PFSK-1 (cell line): ENCODE measurements around the gene LRRC28.

Experiments
- FOXP2 ChIP-seq: optimal IDR thresholded peaks from 2 replicates; pipeline ENCODE3; 2011; ENCODE audit warnings: borderline replicate concordance, control low read depth, inconsistent platforms; ENCODE audit not compliant: insufficient read depth; ENCODE audit errors: extremely low read length, extremely low read depth
- POLR2AphosphoS5 ChIP-seq: IDR thresholded peaks from 2 replicates; pipeline ENCODE4 v1.6.1; 2012; ENCODE audit warnings: low read depth, mild to moderate bottlenecking, control low read depth, low read length, moderate library complexity
- REST ChIP-seq, 2 experiments: IDR thresholded peaks; 2 replicates each; pipeline versions ENCODE4 v1.6.1 to v1.8.0; 2011 to 2012; ENCODE audit warnings: low read depth in 2 of 2, low read length in 2 of 2, control low read depth in 1 of 2, inconsistent platforms in 1 of 2, mild to moderate bottlenecking in 1 of 2, moderate library complexity in 1 of 2; ENCODE audit not compliant: insufficient read depth in 1 of 2
- SIN3A ChIP-seq: IDR thresholded peaks from 2 replicates; pipeline ENCODE4 v1.6.1; 2012; ENCODE audit warnings: mild to moderate bottlenecking, low read length, moderate library complexity, borderline replicate concordance; ENCODE audit not compliant: insufficient read depth
- TAF1 ChIP-seq: IDR thresholded peaks from 2 replicates; pipeline ENCODE4 v1.6.1; 2012; ENCODE audit warnings: low read length, control low read depth, borderline replicate concordance; ENCODE audit not compliant: insufficient read depth

The LRRC28 gene

DNA sequence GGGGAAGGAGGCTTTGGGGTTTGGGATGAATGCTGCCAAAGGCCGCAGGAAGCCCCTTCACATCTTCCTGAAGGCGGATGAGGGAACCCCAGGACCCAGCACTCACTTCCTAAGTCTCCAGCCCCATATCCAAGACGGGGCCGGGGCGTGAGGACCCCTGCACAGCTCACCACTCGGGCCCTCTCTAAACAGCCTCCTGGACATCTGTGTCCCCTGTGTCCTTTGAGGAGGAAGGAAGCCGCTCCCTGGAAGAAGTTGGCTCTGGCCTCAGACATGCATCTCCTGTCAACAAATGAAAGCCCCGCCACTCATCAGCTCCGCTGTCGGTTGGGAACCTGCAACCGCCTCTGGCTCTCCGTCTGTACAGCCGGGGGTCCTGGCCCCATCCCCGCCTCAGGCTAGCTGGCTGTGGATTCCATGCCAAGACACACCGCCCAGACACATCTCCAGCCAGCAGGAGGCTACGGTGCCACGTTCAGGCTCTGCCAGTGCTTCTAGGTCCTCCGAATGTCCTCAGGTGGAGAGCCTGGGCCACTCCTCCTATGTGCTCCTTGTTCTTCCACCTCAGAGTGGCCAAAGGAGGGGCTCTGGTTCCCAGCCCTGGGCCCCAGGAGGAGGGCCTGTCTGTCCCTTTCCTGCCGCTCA lies 174.5 kb downstream of the LRRC28 start:
- peak; percentile 29 for TF ChIP-seq FOXP2
- no peak for TF ChIP-seq SIN3A

- TF ChIP-seq REST (IDR thresholded peaks at IDR 0.05; ENCODE audit: insufficient read depth in 1 of 2, low read depth in 2 of 2, low read length in 2 of 2) (no peak), POLR2AphosphoS5 (no peak)
Observed at GRCh38 chr15:99426431-99427105, 175.3 kb downstream of the LRRC28 start.

GRCh38 chr15:99427210-99427609 lies 175.9 kb downstream of the LRRC28 start:
- no peak for TF ChIP-seq TAF1

GRCh38 chr15:99427668-99428361 lies 176.5 kb downstream of the LRRC28 start:
- TF ChIP-seq TAF1 (no peak), POLR2AphosphoS5 (no peak), FOXP2 (no peak)

DNA sequence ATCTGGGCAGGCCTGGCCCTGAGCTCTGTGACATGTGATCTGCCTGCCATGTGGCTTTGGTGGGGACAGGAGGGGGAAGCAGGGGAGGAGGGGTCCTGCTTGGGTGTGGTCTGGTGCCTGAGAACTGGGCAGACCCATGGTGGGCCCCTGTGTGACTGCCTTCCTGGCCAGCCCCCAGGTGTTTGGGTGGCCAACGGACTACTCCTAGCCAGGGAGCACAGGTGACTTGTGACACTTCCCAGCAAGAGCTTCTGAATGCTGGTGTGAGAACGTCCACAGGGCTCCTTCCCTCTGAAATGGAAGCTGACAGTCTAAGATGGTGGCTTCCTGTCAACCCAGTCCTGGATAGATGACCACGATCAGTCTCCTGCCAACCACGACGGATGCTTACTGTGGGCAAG lies 178.4 kb downstream of the LRRC28 start:
- no peak for TF ChIP-seq REST (IDR thresholded peaks at IDR 0.05; ENCODE audit: insufficient read depth in 1 of 2, low read depth in 2 of 2, low read length in 2 of 2)
- TF ChIP-seq POLR2AphosphoS5, result no peak
- no peak for TF ChIP-seq FOXP2
- no peak for TF ChIP-seq SIN3A
- no peak for TF ChIP-seq TAF1

- TF ChIP-seq SIN3A (no peak), POLR2AphosphoS5 (no peak), TAF1 (no peak)
Observed at GRCh38 chr15:99430881-99431401, 179.7 kb downstream of the LRRC28 start.

DNA sequence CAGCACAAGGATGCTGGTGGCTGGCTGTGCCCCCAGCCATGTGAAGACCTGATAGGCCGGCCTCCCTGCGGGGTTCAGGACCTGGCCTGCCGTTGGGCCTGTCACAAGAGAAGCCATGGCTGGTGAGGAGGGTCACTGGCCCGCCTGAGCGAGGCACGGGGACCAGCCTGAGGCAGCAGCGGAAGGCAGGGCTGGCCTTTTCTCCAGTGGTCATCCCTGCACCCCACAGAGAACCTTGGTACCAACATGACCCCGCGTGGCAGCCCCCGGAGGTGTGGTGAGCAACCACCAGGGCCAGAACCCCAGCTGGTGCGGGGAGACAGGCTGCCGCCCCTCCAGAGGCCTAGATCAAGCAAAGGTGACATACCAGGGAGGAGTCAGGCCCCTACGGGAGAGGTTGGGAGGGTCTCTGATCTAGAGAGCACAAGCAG lies 180.4 kb downstream of the LRRC28 start:
- TF ChIP-seq REST (IDR thresholded peaks at IDR 0.05; ENCODE audit: insufficient read depth in 1 of 2, low read depth in 2 of 2, low read length in 2 of 2) (no peak), SIN3A (no peak), FOXP2 (no peak), TAF1 (no peak), POLR2AphosphoS5 (no peak)
